NB4 (cell line): ENCODE data around the gene MICAL3.
A peak's percentile ranks its signal among the peaks of the same experiment; 100 is the strongest.

Source experiments
- DNase-seq: peaks from one replicate; pipeline ENCODE4 v3.0.0; 2010; ENCODE audit warnings: low read depth
- H3K4me3 ChIP-seq: one replicate; pipeline ENCODE4 v1.5.1; 2011; ENCODE audit warnings: mild to moderate bottlenecking, low read depth, low read length, moderate library complexity
- CTCF ChIP-seq: IDR thresholded peaks from one replicate; pipeline ENCODE4 v1.5.1; 2012; ENCODE audit warnings: low read depth, low read length
- MAX ChIP-seq: IDR thresholded peaks from 2 replicates; pipeline ENCODE4 v1.6.1; 2011; ENCODE audit warnings: low read depth, low read length
- MYC ChIP-seq: IDR thresholded peaks from 2 replicates; pipeline ENCODE4 v1.6.1; 2011; ENCODE audit warnings: low read depth, low read length
- POLR2A ChIP-seq: IDR thresholded peaks from 2 replicates; pipeline ENCODE4 v1.6.1; 2011; ENCODE audit warnings: mild to moderate bottlenecking; ENCODE audit not compliant: insufficient read length; ENCODE audit errors: extremely low read depth

Gene MICAL3

DNA sequence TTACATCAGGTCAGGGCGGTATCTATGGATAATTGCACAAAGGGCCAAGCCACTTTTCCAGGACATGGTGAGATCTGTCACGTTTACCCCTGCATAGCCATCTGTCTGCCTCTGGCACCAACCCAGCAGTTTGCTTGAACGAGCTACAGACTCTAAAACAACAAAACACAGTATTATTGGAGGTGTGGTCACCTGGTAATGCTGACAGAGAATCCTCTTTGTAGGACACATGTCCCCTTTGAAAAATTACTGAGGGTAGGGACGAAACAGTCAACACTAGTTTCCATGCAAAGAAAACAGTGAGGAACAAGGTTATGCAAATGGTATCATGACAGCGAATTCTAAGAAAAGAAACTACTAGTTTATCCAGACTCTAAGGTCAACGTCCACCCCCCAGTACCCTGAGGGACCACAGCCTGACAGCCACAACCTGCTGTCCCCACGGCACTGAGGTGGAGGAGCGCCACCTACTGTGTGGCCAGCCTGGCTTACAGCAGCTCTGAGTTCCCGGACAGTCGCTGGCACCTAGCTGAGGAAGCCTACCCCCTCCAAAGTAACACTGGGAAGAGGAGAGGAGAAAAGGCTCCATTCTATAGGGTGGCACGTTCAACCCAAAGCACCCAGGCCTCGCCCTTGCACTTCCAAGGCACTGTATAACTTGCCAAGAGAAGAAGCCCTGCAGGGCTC, 132.7 kb downstream of the MICAL3 start:
- TF ChIP-seq MAX, result no peak
- TF ChIP-seq CTCF, result peak; percentile 20
- DNase-seq, result peak; percentile 12
- no peak overlapping the region for H3K4me3 ChIP-seq

- no peak for DNase-seq
- no peak for TF ChIP-seq MAX
- TF ChIP-seq POLR2A, result no peak
- no peak for TF ChIP-seq CTCF
- no peak for TF ChIP-seq MYC
- no peak overlapping the region for H3K4me3 ChIP-seq
Observed at GRCh38 chr22:17890892-17891291, 133.5 kb downstream of the MICAL3 start.

DNA sequence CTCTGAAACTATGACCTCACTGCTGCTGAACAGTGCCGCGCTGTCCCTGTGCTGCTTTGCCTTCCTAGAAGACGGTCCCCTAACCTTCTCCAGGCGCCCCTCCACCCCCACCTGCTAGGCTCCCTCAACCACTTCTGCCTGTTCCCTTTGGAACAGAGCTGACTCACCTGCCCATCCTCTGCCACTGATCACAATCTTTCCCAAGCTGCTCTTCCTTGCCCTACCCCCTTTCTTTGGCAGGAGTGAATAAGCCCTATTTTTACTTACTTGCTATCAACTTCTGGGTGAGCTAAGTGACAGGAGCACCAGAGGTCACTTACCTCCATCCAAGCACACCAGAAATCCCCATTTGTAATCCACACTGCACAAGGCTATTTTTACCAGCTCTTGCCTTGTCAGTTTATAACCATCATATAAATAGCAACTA, 134.1 kb downstream of the MICAL3 start:
- no peak overlapping the region for H3K4me3 ChIP-seq
- DNase-seq, result no peak
- TF ChIP-seq MYC (no peak), MAX (no peak), CTCF (no peak), POLR2A (no peak)

GRCh38 chr22:17888855-17889254, 135.5 kb downstream of the MICAL3 start:
- no peak for TF ChIP-seq CTCF
- TF ChIP-seq MYC, result no peak
- no peak for TF ChIP-seq POLR2A
- TF ChIP-seq MAX, result no peak
- no peak for DNase-seq
- H3K4me3 ChIP-seq, result no peak overlapping the region

DNA sequence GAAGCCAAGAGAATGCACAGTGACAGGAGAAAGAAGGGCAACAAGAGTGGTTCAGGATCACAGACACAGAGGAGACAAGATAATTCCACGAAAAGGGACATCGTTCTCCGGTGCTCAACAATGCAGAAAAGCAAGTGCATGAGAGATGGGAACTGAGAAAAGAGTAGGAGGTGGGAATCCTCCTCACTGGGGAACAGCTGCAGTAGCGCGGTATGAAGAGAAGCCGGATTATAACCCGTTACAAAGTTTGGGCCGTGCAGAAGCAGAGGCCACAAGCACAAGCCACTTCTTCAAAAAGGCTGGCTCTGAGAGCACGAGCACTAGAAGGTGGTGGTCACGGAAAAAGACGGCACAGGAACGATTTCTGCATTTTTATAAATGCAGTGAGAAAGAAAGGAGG, 135.9 kb downstream of the MICAL3 start:
- no peak for DNase-seq
- H3K4me3 ChIP-seq, result no peak overlapping the region
- TF ChIP-seq MAX (no peak), POLR2A (no peak), CTCF (no peak), MYC (no peak)
